ENCODE measurements around the gene IZUMO3.

The IZUMO3 gene

GRCh38 chr9:24572406-24572805 lies 26.7 kb upstream of the IZUMO3 start:
- no peak overlapping the region for H3K4me3 ChIP-seq (ENCODE audit: low read depth, low read length)
- TF ChIP-seq POLR2A (IDR thresholded peaks at IDR 0.05; ENCODE audit: extremely low read depth, insufficient read length) (no peak), MYC (IDR thresholded peaks at IDR 0.05; ENCODE audit: low read depth, low read length) (no peak), CTCF (IDR thresholded peaks at IDR 0.05; ENCODE audit: low read depth, low read length) (no peak), MAX (IDR thresholded peaks at IDR 0.05; ENCODE audit: low read depth, low read length) (no peak)
- DNase-seq (ENCODE audit: low read depth): no peak

DNA sequence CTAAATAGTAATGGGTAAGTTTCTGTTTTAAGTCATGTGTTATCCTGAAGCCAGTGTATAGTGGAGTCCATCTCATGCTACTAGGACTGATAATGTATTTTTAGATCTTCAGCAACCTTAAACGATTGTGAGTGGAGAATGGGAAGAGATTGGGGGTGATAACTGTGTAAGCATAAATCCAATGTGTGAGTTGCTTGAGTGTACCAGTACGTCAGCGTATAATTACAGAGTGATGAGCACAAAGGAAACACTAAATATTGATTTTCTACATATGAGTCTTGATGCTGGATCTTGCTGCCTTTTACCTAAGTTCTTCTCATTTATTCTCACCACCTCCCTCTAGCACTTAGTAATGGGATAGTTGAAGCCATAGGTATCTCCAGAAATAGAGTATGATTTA lies 16.3 kb upstream of the IZUMO3 start:
- no peak for DNase-seq (ENCODE audit: low read depth)
- no peak overlapping the region for H3K4me3 ChIP-seq (ENCODE audit: low read depth, low read length)
- TF ChIP-seq POLR2A (IDR thresholded peaks at IDR 0.05; ENCODE audit: extremely low read depth, insufficient read length): no peak
- TF ChIP-seq MYC (IDR thresholded peaks at IDR 0.05; ENCODE audit: low read depth, low read length): no peak
- TF ChIP-seq CTCF (IDR thresholded peaks at IDR 0.05; ENCODE audit: low read depth, low read length): no peak
- TF ChIP-seq MAX (IDR thresholded peaks at IDR 0.05; ENCODE audit: low read depth, low read length): no peak

GRCh38 chr9:24553183-24553552 lies 7.5 kb upstream of the IZUMO3 start:
- no peak overlapping the region for H3K4me3 ChIP-seq (ENCODE audit: low read depth, low read length)
- no peak for DNase-seq (ENCODE audit: low read depth)
- TF ChIP-seq MAX (IDR thresholded peaks at IDR 0.05; ENCODE audit: low read depth, low read length) (no peak), POLR2A (IDR thresholded peaks at IDR 0.05; ENCODE audit: extremely low read depth, insufficient read length) (no peak), MYC (IDR thresholded peaks at IDR 0.05; ENCODE audit: low read depth, low read length) (no peak), CTCF (IDR thresholded peaks at IDR 0.05; ENCODE audit: low read depth, low read length) (no peak)

DNA sequence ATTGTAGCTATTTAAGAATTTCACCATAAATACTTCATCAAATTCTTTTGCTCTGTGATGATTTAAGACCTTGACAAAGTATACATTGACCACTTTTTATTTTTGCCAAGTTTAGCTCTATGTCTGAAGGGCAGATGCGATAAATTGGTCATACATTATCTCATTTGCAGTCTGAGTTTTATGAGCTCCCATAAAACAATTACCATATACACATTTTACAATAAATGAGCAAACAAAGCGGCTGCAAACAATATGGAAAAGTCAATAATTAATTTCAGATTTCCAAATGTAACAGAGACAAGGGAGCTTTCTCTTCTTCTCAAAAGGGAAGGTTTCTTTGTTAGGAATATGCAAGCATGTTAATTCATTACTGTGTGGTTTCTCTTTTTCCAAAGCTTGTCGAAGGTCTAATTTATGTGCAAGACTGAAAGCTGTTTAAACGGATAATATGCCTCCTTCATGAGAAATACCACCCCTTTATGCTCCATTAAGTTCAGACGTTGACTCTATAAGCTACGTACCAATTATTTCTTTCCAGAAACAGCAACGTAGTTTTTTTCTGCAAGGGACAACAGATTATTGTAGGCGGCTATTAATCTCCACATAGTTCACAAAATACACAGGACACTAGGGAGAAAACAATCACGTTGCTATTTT lies 7.0 kb upstream of the IZUMO3 start:
- no peak for DNase-seq (ENCODE audit: low read depth)
- no peak overlapping the region for H3K4me3 ChIP-seq (ENCODE audit: low read depth, low read length)
- TF ChIP-seq MAX (IDR thresholded peaks at IDR 0.05; ENCODE audit: low read depth, low read length): no peak
- no peak for TF ChIP-seq POLR2A (IDR thresholded peaks at IDR 0.05; ENCODE audit: extremely low read depth, insufficient read length)
- no peak for TF ChIP-seq CTCF (IDR thresholded peaks at IDR 0.05; ENCODE audit: low read depth, low read length)
- TF ChIP-seq MYC (IDR thresholded peaks at IDR 0.05; ENCODE audit: low read depth, low read length): no peak

DNA sequence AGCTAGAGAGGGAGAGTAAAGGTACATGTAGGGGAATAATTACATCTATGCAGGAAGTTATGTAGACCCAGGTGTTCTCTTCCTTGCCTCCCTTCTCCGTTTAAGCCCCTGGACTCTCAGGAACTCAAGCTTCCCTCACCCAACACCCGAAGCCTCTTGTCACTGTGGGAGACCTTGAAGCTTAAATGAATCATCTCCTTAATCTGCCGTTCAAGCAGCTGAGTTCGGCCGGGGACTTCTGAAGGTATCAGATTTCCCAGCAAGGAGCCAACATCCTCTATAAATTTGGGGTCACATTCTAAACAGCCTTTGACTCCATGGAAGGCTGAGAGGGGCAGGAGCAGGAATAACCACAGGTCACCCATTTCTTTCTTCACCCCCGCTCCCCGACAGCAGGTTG lies 412 bp downstream of the IZUMO3 start:
- no peak overlapping the region for H3K4me3 ChIP-seq (ENCODE audit: low read depth, low read length)
- TF ChIP-seq CTCF (IDR thresholded peaks at IDR 0.05; ENCODE audit: low read depth, low read length): no peak
- no peak for TF ChIP-seq POLR2A (IDR thresholded peaks at IDR 0.05; ENCODE audit: extremely low read depth, insufficient read length)
- no peak for TF ChIP-seq MYC (IDR thresholded peaks at IDR 0.05; ENCODE audit: low read depth, low read length)
- TF ChIP-seq MAX (IDR thresholded peaks at IDR 0.05; ENCODE audit: low read depth, low read length): no peak
- DNase-seq (ENCODE audit: low read depth): no peak

Data from NB4 (cell line).